HG03039 (cell line): Measurements from ENCODE around the gene BICC1.
"Not testable (repeated sequence)": the region's sequence is repeated elsewhere in the genome, so short reads cannot be mapped to it uniquely, and the experiment has no call there.

Experiments
- ATAC-seq: cut with Tn5 transposase; IDR thresholded peaks from one replicate; pipeline ENCODE4 v1.9.1; 2021; ENCODE audit warnings: mild to moderate bottlenecking, moderate library complexity; ENCODE audit not compliant: unreplicated experiment

BICC1 gene

GRCh38 chr10:58590152-58590840 lies 77.6 kb downstream of the BICC1 start:
- no peak for ATAC-seq

- ATAC-seq, result no peak
Measured at GRCh38 chr10:58590924-58591323, 78.3 kb downstream of the BICC1 start.

GRCh38 chr10:58593008-58593407 lies 80.3 kb downstream of the BICC1 start:
- no peak for ATAC-seq

- ATAC-seq, result not testable (repeated sequence)
Measured at GRCh38 chr10:58597211-58597610, 84.5 kb downstream of the BICC1 start.

- no peak for ATAC-seq
Measured at GRCh38 chr10:58599927-58600553, 87.4 kb downstream of the BICC1 start.

- ATAC-seq, result no peak
Measured at GRCh38 chr10:58608351-58608750, 95.7 kb downstream of the BICC1 start.

- ATAC-seq, result no peak
Measured at GRCh38 chr10:58608826-58609531, 96.3 kb downstream of the BICC1 start.

- no peak for ATAC-seq
Measured at GRCh38 chr10:58609532-58610150, 97.0 kb downstream of the BICC1 start.

- no peak for ATAC-seq
Measured at GRCh38 chr10:58615237-58615935, 102.7 kb downstream of the BICC1 start.

GRCh38 chr10:58618158-58618676 lies 105.5 kb downstream of the BICC1 start:
- ATAC-seq, result no peak

GRCh38 chr10:58621379-58622077 lies 108.9 kb downstream of the BICC1 start:
- no peak for ATAC-seq

- ATAC-seq, result no peak
Measured at GRCh38 chr10:58622246-58622645, 109.6 kb downstream of the BICC1 start.

- ATAC-seq, result no peak
Measured at GRCh38 chr10:58625070-58625469, 112.4 kb downstream of the BICC1 start.

GRCh38 chr10:58627392-58627791 lies 114.7 kb downstream of the BICC1 start:
- no peak for ATAC-seq

- ATAC-seq, result no peak
Measured at GRCh38 chr10:58631715-58632114, 119.0 kb downstream of the BICC1 start.

- no peak for ATAC-seq
Measured at GRCh38 chr10:58632216-58632615, 119.5 kb downstream of the BICC1 start.

GRCh38 chr10:58637352-58637751 lies 124.7 kb downstream of the BICC1 start:
- no peak for ATAC-seq

- ATAC-seq, result no peak
Measured at GRCh38 chr10:58638388-58638787, 125.7 kb downstream of the BICC1 start.

GRCh38 chr10:58641095-58641531 lies 128.4 kb downstream of the BICC1 start:
- ATAC-seq, result no peak

- ATAC-seq, result no peak
Measured at GRCh38 chr10:58641708-58642107, 129.0 kb downstream of the BICC1 start.
